COLO668 (cell line): ENCODE data around the gene CCDC88A.
"Not testable (repeated sequence)": the region's sequence is repeated elsewhere in the genome, so short reads cannot be mapped to it uniquely, and the experiment has no call there.

Source experiments
- DNase-seq: peaks from one replicate; lab custom pipeline; 2025; ENCODE audit not compliant: unreplicated experiment; lab: John Stamatoyannopoulos, UW

Gene CCDC88A

DNA sequence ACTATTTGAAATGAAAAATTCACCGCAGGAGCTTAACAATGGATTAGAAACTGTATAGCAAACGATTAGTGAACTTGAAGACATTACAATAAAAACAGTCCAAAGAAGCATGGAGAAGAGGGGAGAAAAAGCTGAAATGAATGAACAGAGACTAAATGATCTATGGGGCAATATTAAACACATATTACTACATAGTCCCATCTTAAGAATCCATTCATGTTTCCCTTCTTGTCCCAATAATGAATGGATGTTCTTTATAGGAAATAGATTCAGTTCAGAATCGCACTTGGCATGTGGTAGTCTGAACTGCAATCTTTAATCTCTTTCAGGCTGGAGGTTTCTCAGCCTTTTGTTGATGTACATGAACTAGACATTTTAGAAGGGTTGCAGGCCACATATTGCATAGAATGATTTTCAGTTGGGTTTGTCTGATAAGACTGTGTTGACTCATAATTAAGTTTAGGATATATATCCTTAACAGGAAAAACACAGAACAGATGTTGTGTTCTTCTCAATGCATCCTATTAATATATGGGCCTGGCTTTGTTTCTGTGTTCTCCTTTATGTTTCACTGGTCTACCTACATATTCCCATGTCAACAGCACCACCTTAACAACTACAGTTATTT, 27.9 kb downstream of the CCDC88A start:
- DNase-seq: no peak

DNA sequence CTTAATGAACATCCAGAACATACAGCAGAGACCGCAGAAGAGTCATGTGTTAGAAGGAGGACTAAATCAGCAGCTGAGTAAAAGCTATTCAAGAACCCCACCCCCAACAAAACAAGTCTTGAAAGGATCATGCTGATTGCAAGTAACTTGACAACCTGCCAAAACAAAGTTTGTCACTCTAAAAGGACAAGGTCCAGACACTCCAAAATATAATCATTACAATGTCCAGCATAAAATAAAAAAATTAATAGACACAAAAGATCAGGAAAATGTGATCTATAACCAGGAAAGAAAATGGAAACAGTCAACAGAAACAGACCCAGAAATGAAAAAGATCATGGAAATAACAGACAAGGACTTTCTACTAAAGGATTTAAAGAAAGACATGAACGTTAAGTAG, 28.5 kb downstream of the CCDC88A start:
- DNase-seq: no peak

DNA sequence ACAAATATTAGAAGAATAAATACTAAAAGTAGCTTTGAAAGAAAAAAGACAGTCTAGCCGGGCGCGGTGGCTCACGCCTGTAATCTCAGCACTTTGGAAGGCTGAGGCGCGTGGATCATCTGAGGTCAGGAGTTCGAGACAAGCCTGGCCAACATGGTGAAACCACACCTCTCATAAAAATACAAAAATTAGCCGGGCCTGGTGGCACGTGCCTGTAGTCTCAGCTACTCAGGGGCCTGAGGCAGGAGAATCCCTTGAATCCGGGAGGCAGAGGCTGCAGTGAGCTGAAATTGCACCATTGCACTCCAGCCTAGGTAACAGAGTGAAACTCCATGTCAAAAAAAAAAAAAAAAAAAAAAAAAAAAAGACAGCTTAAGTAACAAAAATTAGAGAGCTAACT, 34.1 kb downstream of the CCDC88A start:
- not testable (repeated sequence) for DNase-seq

DNA sequence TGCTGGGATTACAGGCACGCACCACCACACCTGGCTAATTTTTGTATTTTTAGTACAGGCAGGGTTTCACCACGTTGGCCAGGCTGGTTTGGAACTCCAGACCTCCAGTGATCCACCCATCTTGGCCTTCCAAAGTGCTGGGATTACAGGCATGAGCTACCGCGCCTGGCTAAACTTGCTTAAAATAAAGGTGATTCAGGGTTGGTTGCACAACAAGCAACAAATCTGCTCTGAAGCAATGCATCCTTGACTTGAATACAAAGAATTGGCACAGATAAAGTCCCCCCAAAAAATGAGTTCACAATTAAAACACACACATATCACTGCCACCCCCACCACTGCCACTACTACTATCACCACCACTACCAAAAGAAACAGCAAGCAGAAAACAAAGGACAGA, 34.9 kb downstream of the CCDC88A start:
- no peak for DNase-seq

DNA sequence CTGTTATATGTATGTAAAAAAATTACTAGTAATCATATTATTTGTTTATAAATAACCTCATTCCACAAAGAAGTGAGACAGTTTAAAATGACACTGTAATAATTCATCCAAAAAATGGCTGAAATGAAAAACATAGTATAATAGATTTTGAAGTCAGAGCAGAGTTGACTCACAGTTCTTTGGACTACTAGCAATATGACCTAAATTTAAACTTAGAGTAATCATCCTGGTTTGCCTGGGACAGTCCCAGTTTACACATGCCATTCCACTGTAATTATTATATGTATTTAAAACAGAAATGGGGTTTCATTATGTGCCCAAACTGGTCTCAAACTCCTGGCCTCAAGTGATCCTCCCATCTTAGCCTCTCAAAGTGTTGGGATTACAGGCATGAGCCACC, 48.3 kb downstream of the CCDC88A start:
- DNase-seq: no peak

DNA sequence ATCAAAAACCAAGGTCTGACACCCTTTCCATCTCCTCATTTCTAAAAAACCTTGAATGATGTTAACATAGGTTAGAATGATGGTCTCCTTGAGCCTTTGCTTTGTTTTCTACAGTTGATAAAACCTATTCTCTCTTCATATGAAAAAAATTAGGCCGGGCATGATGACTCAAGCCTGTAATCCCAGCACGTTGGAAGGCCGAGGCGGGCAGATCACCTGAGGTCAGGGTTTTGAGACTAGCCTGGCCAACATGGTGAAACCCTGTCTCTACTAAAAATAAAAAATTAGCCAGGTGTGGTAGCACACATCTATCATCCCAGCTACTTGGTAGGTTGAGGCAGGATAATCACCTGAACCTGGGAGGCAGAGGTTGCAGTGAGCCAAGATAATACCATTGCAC, 49.4 kb downstream of the CCDC88A start:
- DNase-seq: no peak

DNA sequence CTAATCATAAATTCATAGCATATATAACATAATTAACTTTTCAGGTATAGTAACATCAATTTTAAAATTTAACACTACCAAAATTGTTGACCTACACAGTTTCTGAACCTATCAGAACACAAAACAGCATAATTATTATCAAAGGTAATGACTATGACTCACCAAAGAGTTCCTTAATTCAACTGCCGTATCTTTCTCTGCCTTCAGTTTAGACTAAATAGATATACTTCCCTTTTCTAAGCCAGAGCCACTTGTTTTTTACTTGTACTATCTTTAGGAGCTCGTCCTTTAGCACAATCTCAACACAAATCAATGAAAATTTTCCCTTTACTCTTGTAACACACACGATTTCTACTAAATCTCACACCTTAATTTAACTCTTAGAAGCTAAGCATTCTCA, 54.4 kb downstream of the CCDC88A start:
- DNase-seq: no peak

DNA sequence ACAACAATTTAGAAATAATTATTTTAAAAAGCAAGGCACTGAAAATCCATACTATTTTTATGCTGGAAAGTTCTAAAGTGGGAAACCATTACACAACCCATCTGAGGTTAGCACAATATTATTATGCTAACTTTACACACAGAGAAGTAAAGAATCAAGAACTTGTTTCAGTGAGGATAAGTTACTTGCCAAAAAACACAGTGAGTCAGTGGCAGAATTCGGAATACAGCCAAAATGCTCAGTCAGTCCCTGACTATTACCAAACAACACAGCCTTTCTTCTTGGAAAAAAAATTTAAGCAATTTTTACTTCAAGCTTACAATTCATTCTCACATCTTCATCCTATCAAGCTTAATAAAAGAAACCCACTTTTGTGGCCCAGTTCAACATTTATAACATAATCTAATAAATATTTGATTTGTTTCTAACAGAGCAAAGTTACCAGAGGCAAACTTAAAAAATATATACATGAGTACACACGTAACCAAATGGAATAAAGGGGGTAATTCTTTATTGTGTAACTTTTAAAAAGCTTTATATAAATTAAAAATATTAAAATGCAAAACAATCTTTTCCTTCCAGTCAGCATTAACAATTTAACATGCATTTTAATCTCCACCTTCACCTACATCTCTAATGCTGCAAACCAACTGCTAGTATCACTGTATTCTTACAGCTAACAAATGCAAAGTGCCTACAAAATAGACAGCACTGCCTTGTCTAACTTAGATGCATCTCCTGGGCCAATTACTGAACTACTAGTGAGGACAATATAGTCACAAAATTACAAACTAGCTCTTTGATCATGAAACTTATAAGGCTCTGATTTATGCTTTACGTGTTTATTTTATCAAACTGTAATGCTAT, 55.2 kb downstream of the CCDC88A start:
- DNase-seq: no peak

DNA sequence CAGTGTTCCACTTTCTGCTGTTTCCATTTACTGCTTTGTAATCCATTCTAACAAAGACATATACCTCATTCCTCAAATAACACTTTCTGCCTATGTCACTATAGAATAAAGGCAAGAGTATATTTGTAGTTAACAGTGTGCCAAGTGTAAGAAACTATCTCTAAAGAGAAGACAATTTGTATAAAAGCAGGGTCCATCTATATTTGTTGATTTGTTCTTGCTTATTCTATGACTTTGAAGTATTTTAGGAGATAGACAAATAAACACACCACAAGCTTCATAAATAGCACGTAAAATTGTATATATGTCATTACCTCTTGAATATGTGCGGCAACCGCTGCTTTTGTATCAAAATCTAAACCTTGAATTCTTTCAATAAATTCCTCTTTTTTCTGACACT, 56.0 kb downstream of the CCDC88A start:
- DNase-seq: no peak

DNA sequence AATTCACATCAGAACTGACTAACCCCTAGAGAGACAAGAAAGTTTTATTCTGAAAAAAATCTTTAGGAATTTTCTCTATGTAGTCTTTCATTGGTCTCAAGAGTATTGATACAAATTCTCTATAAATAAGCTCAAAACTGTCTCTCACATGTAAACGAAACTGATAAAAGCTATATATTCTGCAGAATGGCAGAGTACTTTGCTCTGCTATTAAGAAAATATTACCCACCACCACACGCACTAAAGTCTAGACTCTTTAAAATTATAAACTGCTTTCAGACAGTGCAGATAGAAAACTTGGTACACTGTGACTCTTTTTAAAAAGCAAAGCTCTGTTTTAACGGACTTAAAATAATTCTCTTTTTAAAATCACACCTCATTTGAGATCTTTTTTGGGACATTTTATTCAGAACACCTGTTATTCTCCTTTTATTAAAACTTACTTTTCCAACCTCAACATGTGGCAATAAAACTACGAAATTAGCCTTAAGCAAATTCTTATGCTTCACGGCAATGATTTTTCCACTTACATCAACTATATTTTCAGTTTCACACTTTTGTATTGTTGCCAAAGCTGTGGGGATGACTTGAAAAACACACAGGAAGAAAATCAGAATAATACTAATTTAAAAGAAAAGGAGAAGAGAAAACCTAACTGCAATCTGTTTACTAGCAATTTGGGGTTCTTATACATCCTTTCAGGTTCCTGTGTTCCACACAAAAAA, 58.0 kb downstream of the CCDC88A start:
- DNase-seq: no peak

DNA sequence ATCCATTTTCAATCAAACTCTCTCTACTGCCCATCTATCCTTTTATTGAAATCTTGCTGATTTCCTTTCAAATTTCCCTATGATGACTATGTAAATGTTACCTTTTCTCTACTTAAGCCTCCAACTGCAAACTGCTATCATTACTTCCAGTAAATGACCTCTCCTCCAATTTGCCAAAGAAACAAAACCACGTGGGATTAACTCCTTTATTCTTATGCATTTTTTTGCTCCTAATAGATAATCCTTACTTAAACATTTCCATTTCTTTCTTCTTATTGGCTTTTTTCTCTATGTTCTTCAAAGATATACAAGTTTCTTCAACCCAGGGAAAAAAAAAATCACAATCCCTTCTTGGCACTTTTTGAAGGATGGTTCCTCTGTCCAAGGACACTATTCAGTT, 61.2 kb downstream of the CCDC88A start:
- no peak for DNase-seq

DNA sequence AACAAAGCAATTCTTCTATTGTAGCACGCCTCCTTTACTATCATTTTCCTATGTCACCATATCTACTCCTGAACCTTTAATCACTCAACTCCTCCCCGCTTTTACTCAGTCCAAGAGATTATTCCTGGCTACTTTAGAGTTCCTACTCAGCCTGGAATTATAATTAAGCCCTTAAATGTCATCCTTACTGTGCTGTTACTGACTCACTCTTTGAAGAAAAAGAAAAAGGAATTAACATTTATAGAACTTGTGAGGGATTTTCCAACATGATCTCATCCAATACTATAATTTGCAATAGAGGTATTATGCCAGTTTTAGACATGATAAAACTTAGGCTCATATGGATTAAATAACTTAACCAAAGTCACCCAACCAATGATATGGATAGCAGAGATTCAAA, 61.7 kb downstream of the CCDC88A start:
- DNase-seq: no peak

DNA sequence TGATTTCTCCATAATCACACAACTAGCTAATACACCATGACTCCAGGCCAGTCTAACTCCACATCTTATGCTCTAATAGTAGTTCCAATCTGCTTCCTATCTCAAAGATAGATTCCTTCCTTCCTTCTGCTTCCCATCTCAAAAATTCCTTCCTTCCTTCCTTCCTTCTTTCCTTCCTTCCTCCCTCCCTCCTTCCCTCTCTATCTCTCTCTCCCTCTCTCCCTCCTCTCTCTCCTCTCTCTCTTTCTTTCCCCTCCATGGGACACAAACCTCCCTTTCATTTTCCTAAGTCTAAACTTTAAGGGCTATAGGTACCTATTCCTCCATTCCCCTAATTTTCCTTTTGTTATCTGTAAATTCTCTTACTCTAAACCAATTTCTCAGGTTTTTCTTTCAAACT, 62.5 kb downstream of the CCDC88A start:
- no peak for DNase-seq

DNA sequence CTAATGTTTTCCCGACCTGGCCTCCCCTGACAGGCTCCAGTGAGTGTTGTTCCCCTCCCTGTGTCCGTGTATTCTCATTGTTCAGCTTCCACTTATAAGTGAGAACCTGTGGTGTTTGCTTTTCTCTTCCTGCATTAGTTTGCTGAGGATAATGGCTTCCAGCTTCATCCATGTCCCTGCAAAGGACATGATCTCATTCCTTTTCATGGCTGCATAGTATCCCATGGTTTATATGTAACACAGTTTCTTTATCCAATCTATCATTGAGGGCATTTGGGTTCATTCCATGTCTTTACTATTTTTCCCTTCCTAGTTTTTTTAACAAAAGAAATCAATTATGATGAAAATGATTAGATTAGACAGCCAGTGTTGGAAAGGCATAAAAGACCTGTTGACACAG, 63.5 kb downstream of the CCDC88A start:
- not testable (repeated sequence) for DNase-seq

DNA sequence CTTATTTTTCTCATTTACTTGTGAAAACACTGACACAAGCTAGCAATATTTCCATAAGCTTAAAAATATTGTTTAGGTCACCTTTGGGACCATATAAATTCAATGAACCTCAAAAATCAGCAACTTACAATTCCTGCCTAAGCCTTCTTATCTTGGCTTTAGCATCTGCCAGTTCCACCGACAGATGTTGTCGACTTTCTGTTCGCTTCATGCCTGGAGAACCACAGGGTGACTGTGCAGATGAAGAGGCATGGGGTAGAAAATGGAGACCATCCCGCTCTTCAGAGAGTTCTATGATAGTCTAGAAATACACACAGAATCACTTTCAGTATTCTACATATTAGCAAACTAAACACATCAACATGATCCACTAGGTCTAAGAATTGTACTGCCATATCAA, 64.2 kb downstream of the CCDC88A start:
- DNase-seq: no peak

DNA sequence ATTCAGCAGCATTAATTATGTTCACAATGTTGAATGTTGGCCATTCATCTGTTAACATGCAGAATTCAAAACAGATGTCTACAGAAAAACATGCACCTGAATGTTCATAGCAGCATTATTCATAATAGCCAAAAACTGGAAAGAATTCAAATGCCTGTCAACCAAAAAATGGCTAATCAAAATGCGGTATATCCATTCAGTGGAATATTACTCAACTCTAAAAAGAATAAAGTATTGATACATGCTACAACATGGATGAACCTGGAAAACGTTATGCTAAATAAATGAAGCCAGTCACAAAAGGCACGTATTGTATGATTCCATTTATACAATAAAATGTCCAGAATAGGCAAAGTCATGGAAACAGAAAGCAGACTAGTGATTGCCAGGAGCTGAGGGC, 68.0 kb downstream of the CCDC88A start:
- DNase-seq: no peak

DNA sequence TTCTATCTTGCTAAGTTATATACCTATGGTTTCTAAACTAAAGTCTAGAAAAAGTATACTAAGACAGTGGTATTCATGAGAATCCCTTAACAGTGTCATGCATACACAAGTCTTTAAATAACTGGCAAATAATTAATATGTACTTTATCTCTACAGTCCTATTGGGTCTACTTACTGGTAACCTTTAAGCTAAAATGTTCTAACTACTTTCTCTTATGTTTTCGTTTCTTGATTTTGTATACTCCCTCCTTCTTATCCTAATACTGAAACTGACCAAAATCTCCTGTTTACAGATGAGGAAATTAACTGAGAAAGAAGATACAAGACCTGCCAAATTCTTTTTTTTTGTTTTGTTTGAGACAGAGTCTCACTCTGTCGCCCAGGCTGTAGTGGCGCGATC, 74.6 kb downstream of the CCDC88A start:
- DNase-seq: no peak

DNA sequence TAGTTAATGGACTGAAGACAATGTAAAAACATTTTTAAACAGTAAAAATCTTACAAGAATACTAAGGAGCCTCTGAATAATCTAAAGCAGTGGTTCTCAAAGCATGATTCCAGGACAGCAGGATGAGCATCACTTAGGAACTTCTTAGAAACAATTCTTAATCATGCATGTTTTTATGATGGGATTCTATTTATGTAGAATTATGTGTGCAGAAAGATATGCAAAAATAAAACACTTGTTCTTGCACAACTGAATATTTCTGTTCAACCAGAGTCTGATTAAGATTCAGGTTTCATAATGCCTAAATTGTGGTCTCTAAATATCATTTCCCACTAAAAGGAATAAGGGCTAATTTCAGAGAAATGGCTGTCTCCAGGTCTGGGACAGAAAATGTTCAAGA, 81.4 kb downstream of the CCDC88A start:
- no peak for DNase-seq

DNA sequence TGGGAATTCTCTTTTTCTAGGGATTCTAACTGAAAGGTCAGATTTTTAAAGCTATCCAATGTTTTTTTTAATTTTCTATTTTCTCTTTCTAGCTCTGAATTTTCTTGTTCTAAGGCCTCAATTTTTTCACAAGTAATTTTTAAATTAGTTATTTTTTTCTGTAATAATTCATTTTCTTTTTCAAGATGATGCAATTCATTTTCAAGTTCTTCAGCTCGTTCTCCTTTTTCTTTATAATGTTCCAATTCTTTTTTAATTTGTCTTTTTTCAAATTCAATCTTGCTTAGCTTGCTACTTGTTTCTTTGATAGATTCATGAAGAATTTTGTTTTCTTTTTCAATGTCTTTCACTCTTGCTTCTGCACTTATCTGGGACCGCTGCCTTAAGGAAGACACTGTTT, 84.9 kb downstream of the CCDC88A start:
- no peak for DNase-seq

DNA sequence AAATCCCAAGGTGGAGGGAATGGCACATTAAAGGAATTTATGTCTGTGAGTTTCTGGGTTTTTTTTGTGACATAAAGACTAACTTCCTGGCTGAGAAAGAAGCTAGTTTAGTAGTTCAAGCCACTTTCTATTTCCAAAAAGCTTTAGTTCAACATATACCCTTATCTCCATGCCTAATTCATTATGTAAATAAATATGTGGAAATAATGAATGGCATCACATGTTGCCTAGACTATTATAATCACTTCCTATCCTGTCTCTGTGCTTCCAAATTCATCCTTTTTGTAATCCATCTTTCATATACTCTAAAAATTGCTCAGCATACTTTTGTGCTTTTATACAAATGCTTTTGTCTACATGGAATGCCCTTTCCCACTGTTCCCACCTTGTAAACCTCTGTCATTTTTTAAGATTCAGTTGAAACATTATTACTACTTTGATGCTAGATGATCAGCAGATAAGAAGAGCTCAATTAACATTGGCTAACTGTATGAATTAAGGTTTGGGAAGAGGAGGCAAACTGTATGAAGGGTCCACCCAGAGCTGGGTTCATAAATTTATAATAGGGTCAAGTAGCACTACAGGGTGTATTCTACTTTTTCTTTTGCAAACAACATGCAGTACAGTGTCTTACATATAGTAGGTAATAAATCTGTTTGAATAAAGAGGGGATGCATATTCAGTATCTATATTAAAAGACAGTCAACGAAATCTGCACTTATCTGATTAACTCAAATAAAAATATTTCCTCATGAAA, 88.9 kb downstream of the CCDC88A start:
- no peak for DNase-seq

DNA sequence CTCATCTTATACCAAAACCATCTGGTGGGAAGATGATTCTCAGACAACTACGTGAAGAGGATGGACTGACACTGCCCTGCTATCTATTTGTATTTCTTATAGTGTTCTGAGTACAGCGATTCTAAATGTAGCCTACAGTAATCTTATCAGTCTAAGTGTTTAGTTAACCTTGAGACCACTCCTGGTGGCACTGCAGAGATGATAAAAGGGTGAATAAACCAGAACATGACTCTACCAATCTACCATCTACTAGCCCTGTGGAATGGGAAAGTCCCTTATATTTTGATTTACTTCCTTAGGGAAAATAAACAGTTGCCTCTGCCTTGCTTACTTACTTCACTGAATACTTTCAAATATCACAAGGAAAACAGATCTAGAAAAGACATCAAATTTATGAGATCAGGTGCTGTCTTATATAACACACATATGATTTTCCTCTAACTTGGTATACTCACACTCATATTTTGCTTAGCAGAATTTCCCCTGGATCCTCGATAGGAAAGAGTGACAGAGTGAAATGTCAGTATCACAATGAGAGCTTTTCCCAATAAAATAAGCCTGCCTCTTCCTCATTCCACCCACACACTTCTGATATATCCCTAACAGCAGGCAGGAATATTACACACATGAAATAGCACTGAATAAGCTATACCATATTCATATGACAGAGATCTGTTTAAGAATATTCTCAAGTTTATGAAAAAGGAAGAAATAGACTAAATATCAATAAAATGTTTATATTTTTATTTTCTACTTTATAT, 92.0 kb downstream of the CCDC88A start:
- DNase-seq: no peak
